ENCODE measurements around the gene PLEKHA6.

GRCh38 chr1:204170494-204171155, 189.1 kb downstream of the PLEKHA6 start:
- TF ChIP-seq ZNF70 (CRISPR knock-in tag; IDR thresholded peaks at IDR 0.05) (no peak), GLIS3 (CRISPR knock-in tag; IDR thresholded peaks at IDR 0.05) (no peak), OSR1 (CRISPR knock-in tag; IDR thresholded peaks at IDR 0.05) (no peak), PATZ1 (CRISPR knock-in tag; IDR thresholded peaks at IDR 0.05; ENCODE audit: borderline replicate concordance) (no peak)
